HAP-1 (cell line): ENCODE data around the gene SSH2.
"Not testable (repeated sequence)": the region's sequence is repeated elsewhere in the genome, so short reads cannot be mapped to it uniquely, and the experiment has no call there.

Experiments used
- DNase-seq, 2 experiments: peaks; one replicate each; pipeline ENCODE4 v3.0.0-alpha.2; 2016 to 2020; ENCODE audit warnings: low spot score in 2 of 2
- H3K27me3 ChIP-seq: fragments of 250-450 bp; sonication (Bioruptor Pico); 2 replicates; pipeline ENCODE4 v1.5.1; 2020; ENCODE audit warnings: low read depth, mild to moderate bottlenecking, moderate library complexity
- H3K36me3 ChIP-seq: fragments of 250-450 bp; sonication (Bioruptor Pico); replicated peaks from 2 replicates; pipeline ENCODE4 v1.5.1; 2020; ENCODE audit warnings: mild to moderate bottlenecking
- H3K4me1 ChIP-seq: fragments of 250-450 bp; sonication (Bioruptor Pico); 2 replicates; pipeline ENCODE4 v1.5.1; 2020; ENCODE audit warnings: mild to moderate bottlenecking
- H3K4me3 ChIP-seq: fragments of 250-450 bp; sonication (Bioruptor Pico); 2 replicates; pipeline ENCODE4 v1.5.1; 2020; ENCODE audit warnings: mild to moderate bottlenecking, moderate library complexity
- H3K9me3 ChIP-seq: fragments of 250-450 bp; sonication (Bioruptor Pico); 2 replicates; pipeline ENCODE4 v1.5.1; 2020; ENCODE audit warnings: mild to moderate bottlenecking, moderate library complexity
- in situ Hi-C: fragments of 300-500 bp; cut with MboI; formaldehyde crosslinking; loops from 3 replicates; pipeline ENCODE4 v1.14.3; 2020; ENCODE audit warnings: low sequenced_read_pairs, inconsistent platforms, mixed read lengths

SSH2 gene

GRCh38 chr17:29945281-29945680 is 15.3 kb upstream of the SSH2 start:
- no peaks in the 10 kb centered on the region for H3K27me3 ChIP-seq
- 0 out of 2 replicates have a peak, but pooled peaks cover 3% of the 10 kb centered on the region for H3K4me1 ChIP-seq
- DNase-seq: no peak
- H3K4me3 ChIP-seq: no peak overlapping the region
- no peaks in the 10 kb centered on the region for H3K36me3 ChIP-seq
- no peaks in the 10 kb centered on the region for H3K9me3 ChIP-seq
- in situ Hi-C loops: loop anchor here (25.0 kb wide), 1 partner anchor 333 kb away; the partner anchor contains the start of gene CORO6

DNA sequence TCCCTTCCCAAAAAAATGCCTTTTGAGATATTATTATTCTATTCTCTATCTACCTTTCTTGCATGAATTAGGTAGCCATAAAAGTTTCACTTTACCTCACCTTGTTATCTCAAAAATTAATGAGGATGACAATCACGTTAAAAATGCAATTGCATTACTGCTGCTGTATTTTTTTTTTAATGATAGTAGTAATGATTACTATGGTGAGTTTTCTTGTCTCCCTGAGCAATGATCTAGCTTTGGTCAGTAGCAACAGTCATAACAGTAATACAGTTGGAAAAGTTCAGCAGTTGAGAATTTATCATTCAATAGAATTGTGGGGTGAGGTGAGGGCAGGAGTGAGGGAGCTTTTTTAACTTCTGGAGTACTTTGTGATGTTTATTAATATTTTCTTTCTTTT is 11.3 kb upstream of the SSH2 start, which contains the start of gene EFCAB5:
EFCAB5 (plus strand) TSS at position 301 of the 400 bp plus-strand sequence. CDS start 163 bp downstream, outside the sequence.
- no peaks in the 10 kb centered on the region for H3K27me3 ChIP-seq
- no peaks in the 10 kb centered on the region for H3K4me1 ChIP-seq
- H3K9me3 ChIP-seq: no peaks in the 10 kb centered on the region
- H3K36me3 ChIP-seq: no peaks in the 10 kb centered on the region
- in situ Hi-C loops: loop anchor here (25.0 kb wide), 1 partner anchor 329 kb away; the partner anchor contains the start of gene CORO6
- no peak for DNase-seq
- H3K4me3 ChIP-seq: no peak within 1 kb of the TSS

DNA sequence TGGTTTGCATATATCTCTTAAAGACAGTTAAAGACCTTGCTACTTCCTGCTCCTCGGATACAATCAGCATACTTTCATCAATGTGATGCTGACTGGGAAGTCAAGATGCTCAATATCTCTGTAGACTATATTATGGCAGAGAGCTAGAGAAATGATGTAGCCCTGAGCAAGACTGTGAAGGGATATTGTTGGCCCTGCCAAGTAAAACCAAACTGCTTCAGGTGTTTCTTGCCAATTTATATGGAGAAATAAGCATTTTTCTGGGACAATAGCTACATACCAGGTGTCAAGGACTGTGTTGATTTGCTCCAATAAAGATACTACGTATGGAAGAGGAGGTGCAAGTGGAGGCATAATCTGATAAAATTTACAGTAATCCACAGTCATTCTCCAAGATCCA is 6.7 kb upstream of the SSH2 start:
- Histone ChIP-seq H3K9me3 (no peaks in the 10 kb centered on the region), H3K4me3 (no peak overlapping the region), H3K27me3 (no peaks in the 10 kb centered on the region), H3K36me3 (no peaks in the 10 kb centered on the region), H3K4me1 (peaks cover 2% of the 10 kb centered on the region)
- no peak for DNase-seq
- in situ Hi-C loops: loop anchor here (25.0 kb wide), 1 partner anchor 324 kb away; the partner anchor contains the start of gene CORO6

DNA sequence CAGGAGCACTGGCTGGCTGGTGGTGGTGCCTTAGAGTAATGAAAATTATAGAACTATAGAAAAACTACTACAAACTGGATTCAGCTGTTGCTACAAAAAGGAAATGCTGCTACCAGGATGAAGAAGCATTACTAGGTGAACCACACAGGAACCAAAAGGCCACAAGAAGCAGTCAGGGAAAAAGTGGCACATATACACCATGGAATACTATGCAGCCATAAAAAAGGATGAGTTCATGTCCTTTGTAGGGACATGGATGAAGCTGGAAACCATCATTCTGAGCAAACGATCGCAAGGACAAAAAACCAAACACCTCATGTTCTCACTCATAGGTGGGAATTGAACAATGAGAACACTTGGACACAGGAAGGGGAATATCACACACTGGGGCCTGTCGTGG is 5.9 kb upstream of the SSH2 start:
- H3K4me1 ChIP-seq, H3K4me3 ChIP-seq, H3K36me3 ChIP-seq, H3K27me3 ChIP-seq, H3K9me3 ChIP-seq, DNase-seq: not testable (repeated sequence)
- in situ Hi-C loops: loop anchor here (25.0 kb wide), 1 partner anchor 324 kb away; the partner anchor contains the start of gene CORO6

GRCh38 chr17:29933379-29933778 is 3.4 kb upstream of the SSH2 start:
- Histone ChIP-seq H3K27me3 (no peaks in the 10 kb centered on the region), H3K36me3 (no peaks in the 10 kb centered on the region), H3K4me3 (no peak overlapping the region), H3K4me1 (peaks cover 11% of the 10 kb centered on the region), H3K9me3 (no peaks in the 10 kb centered on the region)
- in situ Hi-C loops: loop anchor here (25.0 kb wide), 1 partner anchor 321 kb away; the partner anchor contains the start of gene CORO6
- no peak for DNase-seq

GRCh38 chr17:29931231-29931932 is 1.4 kb upstream of the SSH2 start:
- Histone ChIP-seq H3K4me1 (peaks cover 27% of the 10 kb centered on the region), H3K36me3 (no peaks in the 10 kb centered on the region), H3K27me3 (no peaks in the 10 kb centered on the region), H3K9me3 (no peaks in the 10 kb centered on the region), H3K4me3 (peak overlapping the region; percentile 76)
- in situ Hi-C loops: loop anchor here (25.0 kb wide), 1 partner anchor 319 kb away; the partner anchor contains the start of gene CORO6
- DNase-seq: peak; percentile 89 to 98

DNA sequence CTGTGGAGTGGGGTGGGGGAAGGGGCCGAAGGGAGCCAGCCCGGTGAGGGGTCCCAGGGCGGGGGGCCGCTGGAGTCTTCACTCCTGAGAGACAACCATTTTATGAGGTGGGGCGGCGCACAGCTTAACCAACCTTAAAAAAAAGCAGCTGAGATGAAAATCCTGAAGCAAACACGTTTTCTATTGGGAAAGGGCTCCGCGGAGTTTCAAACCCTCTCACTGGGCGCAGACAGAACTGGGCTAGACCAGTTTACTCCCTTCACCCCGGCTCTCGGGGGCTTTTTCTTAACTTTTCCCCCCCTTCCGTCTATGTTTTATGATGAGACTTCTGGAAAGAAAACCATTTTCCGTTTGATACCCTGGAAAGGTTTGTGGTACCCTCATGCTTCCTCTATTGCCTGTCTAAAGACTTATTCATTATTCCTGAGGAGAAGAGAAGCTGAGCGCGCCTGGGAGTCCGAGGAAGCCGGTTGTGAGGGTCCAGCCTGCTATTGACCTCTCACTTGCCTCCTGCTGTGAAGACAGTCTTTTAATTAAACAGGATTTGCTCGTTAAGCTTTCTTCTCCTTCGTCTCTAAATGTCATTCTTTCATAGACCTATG is 482 bp upstream of the SSH2 start:
- Histone ChIP-seq H3K36me3 (no peaks in the 10 kb centered on the region), H3K4me1 (peaks cover 27% of the 10 kb centered on the region), H3K4me3 (peak overlapping the region; percentile 76), H3K9me3 (no peaks in the 10 kb centered on the region), H3K27me3 (no peaks in the 10 kb centered on the region)
- DNase-seq: peak; percentile 37
- in situ Hi-C loops: loop anchor here (25.0 kb wide), 1 partner anchor 318 kb away; the partner anchor contains the start of gene CORO6

DNA sequence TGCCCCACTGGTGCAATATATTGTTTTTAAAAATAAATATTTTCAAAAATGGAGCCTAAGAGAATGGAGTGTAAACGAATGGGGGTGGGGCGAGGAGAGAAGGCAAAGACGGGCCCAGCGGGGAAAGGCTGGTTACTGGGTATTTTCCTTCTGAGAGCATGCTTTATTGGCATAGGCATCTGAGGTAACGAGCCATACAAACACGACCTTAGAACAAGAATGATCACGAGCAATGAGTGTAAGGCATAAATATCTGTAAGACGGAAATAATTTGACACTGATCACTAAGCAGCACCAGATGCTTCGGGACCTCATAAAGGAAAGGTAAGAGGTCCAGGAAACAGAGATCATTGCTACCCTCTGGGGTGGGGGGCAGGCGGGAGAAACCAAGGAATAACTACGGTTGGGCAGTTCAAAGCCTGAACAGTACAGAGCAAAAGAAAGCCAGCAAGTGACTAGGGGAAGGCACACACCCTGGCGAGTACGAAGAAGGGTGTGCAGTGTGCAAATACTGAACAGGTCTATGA is 959 bp downstream of the SSH2 start:
- Histone ChIP-seq H3K27me3 (no peaks in the 10 kb centered on the region), H3K9me3 (no peaks in the 10 kb centered on the region), H3K4me1 (peaks cover 27% of the 10 kb centered on the region), H3K4me3 (peak overlapping the region; percentile 76), H3K36me3 (no peaks in the 10 kb centered on the region)
- in situ Hi-C loops: loop anchor here (5.0 to 25.0 kb wide), 2 partner anchors 112 to 317 kb away; partner anchors contain the start of gene CORO6
- peak; percentile 50 to 68 for DNase-seq

DNA sequence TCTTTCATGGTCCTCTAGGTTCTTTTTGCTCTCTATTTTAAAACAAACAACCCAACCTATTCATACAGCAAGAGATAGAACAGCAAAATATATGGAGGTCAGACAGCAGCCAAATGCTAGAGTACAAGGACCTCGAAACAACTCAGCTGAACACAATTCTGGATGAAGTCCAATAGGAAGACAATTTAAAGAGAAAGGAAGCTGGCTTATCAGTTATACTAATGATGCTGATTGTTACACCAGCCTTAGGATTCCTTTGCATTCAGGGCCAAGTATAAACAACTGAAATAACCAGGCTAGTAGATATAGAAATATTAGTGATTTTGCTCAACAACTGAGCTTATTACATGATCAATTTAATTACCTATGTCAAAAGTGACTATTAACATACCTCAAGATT is 2.5 kb downstream of the SSH2 start:
- Histone ChIP-seq H3K36me3 (no peaks in the 10 kb centered on the region), H3K27me3 (no peaks in the 10 kb centered on the region), H3K4me1 (peaks cover 27% of the 10 kb centered on the region), H3K4me3 (no peak overlapping the region), H3K9me3 (no peaks in the 10 kb centered on the region)
- in situ Hi-C loops: loop anchor here (5.0 to 25.0 kb wide), 2 partner anchors 110 to 315 kb away; partner anchors contain the start of gene CORO6
- DNase-seq: no peak

DNA sequence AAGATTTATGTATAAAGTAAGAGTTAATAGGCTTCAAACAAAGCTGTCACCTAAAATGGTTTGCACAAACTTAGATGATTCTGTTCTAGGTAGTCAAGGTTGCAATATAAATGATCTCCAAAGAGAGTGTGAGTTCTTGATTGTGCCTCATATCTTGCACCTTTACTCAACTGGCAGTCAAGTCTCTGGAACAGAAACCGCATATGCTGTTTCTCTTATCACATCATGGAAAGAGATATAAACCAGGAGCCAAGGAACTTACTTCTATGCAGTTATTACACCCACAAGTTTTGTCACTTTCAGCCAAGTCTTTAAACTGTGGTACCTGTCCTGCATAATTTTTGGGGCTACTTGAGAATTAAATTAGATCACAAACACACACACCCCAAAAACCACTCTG is 5.2 kb downstream of the SSH2 start:
- Histone ChIP-seq H3K4me1 (peaks cover 18% of the 10 kb centered on the region), H3K27me3 (no peaks in the 10 kb centered on the region), H3K9me3 (no peaks in the 10 kb centered on the region), H3K4me3 (no peak overlapping the region), H3K36me3 (no peaks in the 10 kb centered on the region)
- in situ Hi-C loops: loop anchor here (5.0 to 25.0 kb wide), 2 partner anchors 107 to 312 kb away; partner anchors contain the start of gene CORO6
- DNase-seq: no peak

DNA sequence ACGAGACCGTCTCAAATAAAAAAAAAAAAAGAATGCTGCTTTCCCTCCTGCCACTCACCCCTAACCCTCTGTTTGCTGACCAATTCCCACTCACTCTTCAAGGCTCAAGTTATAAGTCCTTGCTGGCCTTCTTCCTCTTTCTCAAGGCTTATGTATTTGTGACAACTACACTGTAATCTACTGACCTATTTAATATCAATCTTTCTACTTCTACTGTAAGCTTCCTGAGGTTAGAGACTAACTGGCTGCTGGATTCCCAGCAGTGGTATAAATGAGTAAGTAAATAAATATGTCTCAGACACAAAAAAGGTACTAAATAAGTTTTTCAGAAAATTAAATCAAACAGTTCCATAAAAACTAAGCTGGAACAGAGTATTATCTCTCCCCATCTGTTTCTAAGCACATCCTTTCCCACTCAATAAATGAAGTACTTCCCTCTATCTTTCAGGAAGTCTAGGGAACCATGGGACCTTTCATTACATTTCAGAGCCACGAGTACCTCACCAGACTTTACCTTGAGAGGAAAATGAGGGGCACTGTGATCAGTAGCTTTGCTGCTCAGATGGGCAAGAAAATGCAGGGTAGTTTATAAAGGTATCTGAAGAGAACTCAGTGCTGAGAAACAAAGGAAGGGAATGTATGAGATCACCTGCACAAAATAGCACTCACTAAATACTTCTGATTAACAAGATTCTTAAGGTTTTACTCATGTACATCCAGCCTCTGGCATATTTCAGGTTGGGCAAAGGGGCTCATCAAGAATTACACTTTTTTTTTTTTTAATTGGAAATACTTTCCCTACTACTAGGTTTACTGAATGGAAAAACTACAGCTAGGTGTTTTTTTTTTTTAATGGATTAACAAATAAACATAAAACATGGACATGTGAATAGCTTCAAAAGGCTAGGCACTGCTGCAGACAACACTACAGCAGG is 10.8 kb downstream of the SSH2 start:
- Histone ChIP-seq H3K9me3 (no peaks in the 10 kb centered on the region), H3K4me1 (peaks cover 19% of the 10 kb centered on the region), H3K36me3 (no peaks in the 10 kb centered on the region), H3K4me3 (no peak overlapping the region), H3K27me3 (no peaks in the 10 kb centered on the region)
- DNase-seq: no peak
- in situ Hi-C loops: no loop called here

GRCh38 chr17:29918016-29918415 is 12.0 kb downstream of the SSH2 start:
- Histone ChIP-seq H3K4me3 (no peak overlapping the region), H3K27me3 (no peaks in the 10 kb centered on the region), H3K36me3 (no peaks in the 10 kb centered on the region), H3K4me1 (peaks cover 23% of the 10 kb centered on the region), H3K9me3 (no peaks in the 10 kb centered on the region)
- in situ Hi-C loops: no loop called here
- DNase-seq: no peak
